Stimulated activated CD4-positive, alpha-beta T cell treated with anti-CD3 and anti-CD28 coated beads, Interleukin-1b, Interleukin-23, amount 100 ng/mL, for 4 hours (primary cell): ENCODE results near the gene ARHGDIA.

Source experiments
- DNase-seq, 2 donors: peaks; one replicate each; pipeline ENCODE4 v3.0.0-alpha.2; 2020; ENCODE audit warnings: low read depth in 2 of 2

The ARHGDIA gene

GRCh38 chr17:81888988-81889595 lies 18.0 kb upstream of the ARHGDIA start:
- DNase-seq = no peak

GRCh38 chr17:81888105-81888987 lies 17.2 kb upstream of the ARHGDIA start:
- no peak for DNase-seq

- no peak for DNase-seq
These were observed 14.9 kb upstream of the ARHGDIA start for GRCh38 chr17:81885869-81886548.

GRCh38 chr17:81885454-81885853 lies 14.3 kb upstream of the ARHGDIA start:
- DNase-seq = no peak

- no peak for DNase-seq
These were observed 13.8 kb upstream of the ARHGDIA start for GRCh38 chr17:81884968-81885367.

GRCh38 chr17:81884520-81884919 lies 13.4 kb upstream of the ARHGDIA start:
- DNase-seq = no peak

GRCh38 chr17:81879121-81879520 lies 8.0 kb upstream of the ARHGDIA start:
- DNase-seq = no peak

GRCh38 chr17:81878294-81878693 lies 7.2 kb upstream of the ARHGDIA start:
- no peak for DNase-seq

GRCh38 chr17:81877569-81877968 lies 6.4 kb upstream of the ARHGDIA start:
- DNase-seq = no peak

GRCh38 chr17:81871387-81872230 lies 472 bp upstream of the ARHGDIA start:
- DNase-seq = peak; percentile 96 to 97

- DNase-seq = peak in 1 of 2 donors; percentile 39
These were observed 781 bp downstream of the ARHGDIA start for GRCh38 chr17:81870131-81870980.

- DNase-seq = peak in 1 of 2 donors; percentile 43
These were observed 1.7 kb downstream of the ARHGDIA start for GRCh38 chr17:81869221-81870130.

GRCh38 chr17:81868674-81869220 lies 2.4 kb downstream of the ARHGDIA start:
- no peak for DNase-seq

GRCh38 chr17:81867991-81868673 lies 3.0 kb downstream of the ARHGDIA start:
- no peak for DNase-seq

GRCh38 chr17:81867170-81867990 lies 3.8 kb downstream of the ARHGDIA start:
- DNase-seq = peak in 1 of 2 donors; percentile 27

GRCh38 chr17:81866440-81867169 lies 4.5 kb downstream of the ARHGDIA start:
- DNase-seq = no peak
